ENCODE results near the gene MTERF4.

The MTERF4 gene

GRCh38 chr2:241070361-241070760 lies 31.7 kb downstream of the MTERF4 start:
- no peak for DNase-seq (ENCODE audit: low read depth in 2 of 2)

GRCh38 chr2:241069821-241070281 lies 32.2 kb downstream of the MTERF4 start:
- DNase-seq (ENCODE audit: low read depth in 2 of 2), result no peak

GRCh38 chr2:241068942-241069810 lies 32.9 kb downstream of the MTERF4 start:
- DNase-seq (ENCODE audit: low read depth in 2 of 2), result no peak

GRCh38 chr2:241068136-241068941 lies 33.7 kb downstream of the MTERF4 start:
- no peak for DNase-seq (ENCODE audit: low read depth in 2 of 2)

GRCh38 chr2:241067501-241068135 lies 34.5 kb downstream of the MTERF4 start:
- no peak for DNase-seq (ENCODE audit: low read depth in 2 of 2)

- DNase-seq (ENCODE audit: low read depth in 2 of 2), result no peak
These were observed 35.2 kb downstream of the MTERF4 start for GRCh38 chr2:241066893-241067341.

- no peak for DNase-seq (ENCODE audit: low read depth in 2 of 2)
These were observed 35.8 kb downstream of the MTERF4 start for GRCh38 chr2:241066171-241066892.

GRCh38 chr2:241065355-241065803 lies 36.7 kb downstream of the MTERF4 start:
- DNase-seq (ENCODE audit: low read depth in 2 of 2), result no peak

GRCh38 chr2:241064802-241065354 lies 37.2 kb downstream of the MTERF4 start:
- DNase-seq (ENCODE audit: low read depth in 2 of 2), result no peak

- peak in 1 of 2 experiments; percentile 32 for DNase-seq (ENCODE audit: low read depth in 2 of 2)
These were observed 37.9 kb downstream of the MTERF4 start for GRCh38 chr2:241064008-241064801.

- DNase-seq (ENCODE audit: low read depth in 2 of 2), result no peak
These were observed 38.5 kb downstream of the MTERF4 start for GRCh38 chr2:241063587-241063986.

- no peak for DNase-seq (ENCODE audit: low read depth in 2 of 2)
These were observed 39.0 kb downstream of the MTERF4 start for GRCh38 chr2:241063093-241063551.

GRCh38 chr2:241062389-241063092 lies 39.5 kb downstream of the MTERF4 start:
- no peak for DNase-seq (ENCODE audit: low read depth in 2 of 2)

- no peak for DNase-seq (ENCODE audit: low read depth in 2 of 2)
These were observed 40.8 kb downstream of the MTERF4 start for GRCh38 chr2:241061275-241061674.

GRCh38 chr2:241053576-241054251 lies 48.4 kb downstream of the MTERF4 start:
- DNase-seq (ENCODE audit: low read depth in 2 of 2), result no peak

- DNase-seq (ENCODE audit: low read depth in 2 of 2), result no peak
These were observed 49.3 kb downstream of the MTERF4 start for GRCh38 chr2:241052677-241053360.

- DNase-seq (ENCODE audit: low read depth in 2 of 2), result no peak
These were observed 50.3 kb downstream of the MTERF4 start for GRCh38 chr2:241051578-241052487.

Measured in stimulated activated CD4-positive, alpha-beta T cell treated with anti-CD3 and anti-CD28 coated beads, Interleukin-12 subunit alpha, Interleukin-12 subunit beta, amount 100 ng/mL, for 24 hours (primary cell).